Measurements from ENCODE around the gene OXNAD1.
"Not testable (repeated sequence)": the region's sequence is repeated elsewhere in the genome, so short reads cannot be mapped to it uniquely, and the experiment has no call there.

OXNAD1 gene

DNA sequence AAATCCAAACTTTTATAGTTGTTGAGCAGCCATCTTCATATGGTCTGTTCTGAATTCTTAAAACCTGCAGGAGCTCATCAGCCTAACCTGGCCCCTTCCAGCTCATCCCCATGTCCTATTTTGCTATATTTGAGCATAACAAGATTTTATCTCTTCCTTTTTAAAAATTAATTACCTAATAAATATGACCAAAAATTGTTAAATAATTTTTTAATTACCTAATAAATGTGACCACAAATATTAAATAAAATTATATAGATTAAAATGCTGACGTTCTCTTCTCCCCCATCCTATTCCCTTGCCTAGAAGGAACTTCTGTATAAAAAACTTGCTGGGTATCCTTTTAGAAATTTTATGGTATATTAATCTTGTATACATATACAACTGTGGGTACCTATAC lies 43.7 kb downstream of the OXNAD1 start:
- no peak for DNase-seq

DNA sequence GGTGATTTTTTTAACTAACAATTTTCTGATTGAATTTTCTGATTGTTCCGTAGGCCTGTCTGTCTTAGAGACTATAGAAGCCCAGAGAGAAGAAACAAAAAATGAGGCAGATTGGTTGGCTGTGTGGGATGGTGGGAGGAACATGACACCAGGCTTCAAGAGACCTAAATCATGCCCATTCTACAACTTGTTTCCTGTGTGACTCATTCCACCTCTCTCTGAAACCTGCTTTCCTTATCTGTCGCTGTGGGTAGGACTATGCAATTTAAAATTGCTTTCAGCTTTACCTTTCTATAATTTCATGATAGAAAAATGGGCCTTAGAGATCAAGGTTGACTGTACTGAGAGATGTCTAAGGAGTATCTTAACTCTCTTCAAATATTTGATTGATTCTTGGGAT lies 44.5 kb downstream of the OXNAD1 start:
- no peak for DNase-seq

DNA sequence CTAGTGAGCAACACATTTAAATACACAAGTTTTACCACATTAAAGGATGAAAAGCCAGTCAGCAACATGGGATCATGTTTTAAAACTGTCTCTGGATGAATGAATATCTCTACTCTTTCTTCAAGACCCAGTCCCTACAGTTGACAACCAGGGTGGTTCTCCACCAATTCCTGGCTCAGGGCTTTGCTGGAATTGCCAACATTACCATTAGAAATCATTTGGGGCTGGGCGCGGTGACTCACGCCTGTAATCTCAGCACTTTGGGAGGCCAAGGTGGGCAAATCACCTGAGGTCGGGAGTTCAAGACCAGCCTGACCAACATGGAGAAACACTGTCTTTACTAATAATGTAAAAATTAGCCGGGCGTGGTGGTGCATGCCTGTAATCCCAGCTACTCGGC lies 45.5 kb downstream of the OXNAD1 start:
- not testable (repeated sequence) for DNase-seq

DNA sequence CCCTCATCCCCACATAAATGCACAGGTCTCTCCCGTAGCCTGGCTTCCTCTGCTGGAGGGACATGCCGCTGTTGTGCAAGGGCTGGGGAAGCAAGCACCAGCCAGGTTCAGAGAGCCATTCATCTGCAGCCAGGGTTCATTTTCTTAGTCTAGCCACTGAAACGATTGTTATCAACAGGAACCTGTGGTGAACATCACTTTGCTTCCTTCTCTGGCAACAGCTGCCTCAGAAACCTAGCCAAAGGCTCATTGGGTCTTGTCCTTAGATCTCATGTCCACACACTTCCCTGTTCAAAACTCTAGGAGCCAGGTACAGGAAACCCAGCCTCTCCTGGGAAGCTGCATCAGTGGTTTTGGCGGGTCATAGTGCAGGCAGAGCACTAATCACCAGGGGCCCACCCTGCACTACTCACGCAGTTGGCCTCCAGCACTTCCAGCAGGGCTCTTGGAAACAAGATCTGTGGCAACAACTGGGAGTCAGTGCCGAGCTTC lies 47.0 kb downstream of the OXNAD1 start:
- DNase-seq = no peak

- no peak for DNase-seq
Measured at GRCh38 chr3:16313886-16314645, 49.1 kb downstream of the OXNAD1 start.

- DNase-seq = no peak
Measured at GRCh38 chr3:16315623-16316022, 50.6 kb downstream of the OXNAD1 start.

GRCh38 chr3:16316396-16316795 lies 51.4 kb downstream of the OXNAD1 start:
- DNase-seq = no peak

DNA sequence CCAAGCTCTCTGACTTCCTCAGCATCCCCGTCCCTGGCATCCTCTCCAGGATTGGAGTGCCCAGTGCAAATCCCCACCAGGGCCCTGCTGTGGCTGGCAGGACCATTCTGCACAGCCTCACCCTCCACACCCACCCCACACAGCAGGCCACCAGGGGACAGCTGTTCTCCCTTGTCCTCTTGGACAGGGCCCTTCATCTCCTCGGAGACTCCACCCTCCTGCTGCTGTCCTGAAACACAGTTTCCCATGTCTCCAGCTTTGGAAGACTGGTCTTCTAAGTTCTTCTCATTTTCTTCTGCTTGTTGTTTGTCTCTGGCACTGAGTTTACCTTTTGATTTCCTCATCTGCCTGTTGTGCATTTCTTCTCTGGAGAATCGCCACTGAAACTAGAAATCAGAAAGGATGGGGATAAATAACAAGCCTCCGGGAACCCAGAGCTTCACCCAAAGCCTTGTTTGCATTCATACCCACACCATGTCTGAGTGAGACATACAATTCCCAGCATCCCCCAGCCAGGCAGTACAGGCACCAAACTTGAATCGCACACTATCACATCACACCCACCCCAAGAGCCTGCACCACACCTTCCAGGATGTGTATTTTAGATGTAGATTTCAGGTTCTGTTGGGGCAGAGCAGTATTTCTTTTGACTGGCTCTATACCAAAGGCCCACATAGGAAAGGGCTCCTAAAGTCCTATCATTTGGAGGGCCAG lies 52.0 kb downstream of the OXNAD1 start:
- DNase-seq = no peak

GRCh38 chr3:16317561-16317945 lies 52.5 kb downstream of the OXNAD1 start:
- DNase-seq = no peak

GRCh38 chr3:16318176-16318575 lies 53.2 kb downstream of the OXNAD1 start:
- DNase-seq = no peak

GRCh38 chr3:16319307-16319706 lies 54.3 kb downstream of the OXNAD1 start:
- DNase-seq = no peak

- no peak for DNase-seq
Measured at GRCh38 chr3:16319723-16320122, 54.7 kb downstream of the OXNAD1 start.

DNA sequence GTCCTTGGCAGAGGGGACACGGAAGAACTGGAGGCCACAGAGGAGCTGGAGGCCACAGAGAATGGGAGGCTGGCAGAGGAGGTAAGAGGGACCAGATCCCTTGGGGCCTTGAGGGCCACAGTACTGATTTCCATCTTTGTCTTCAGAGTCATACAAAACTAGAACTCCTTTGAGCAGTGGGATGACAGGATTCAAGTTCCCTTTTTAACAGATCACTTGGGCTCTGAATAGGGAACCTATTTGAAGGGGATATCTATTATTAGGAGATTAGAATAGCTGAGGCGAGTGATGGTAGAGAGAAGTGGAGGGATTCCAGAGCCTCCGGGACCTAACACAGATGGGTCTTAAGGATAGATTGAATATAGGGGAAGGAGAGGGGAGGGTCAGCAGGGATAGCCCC lies 55.7 kb downstream of the OXNAD1 start:
- DNase-seq = no peak

GRCh38 chr3:16322189-16322588 lies 57.2 kb downstream of the OXNAD1 start:
- DNase-seq = no peak

- no peak for DNase-seq
Measured at GRCh38 chr3:16323737-16324136, 58.7 kb downstream of the OXNAD1 start.

DNA sequence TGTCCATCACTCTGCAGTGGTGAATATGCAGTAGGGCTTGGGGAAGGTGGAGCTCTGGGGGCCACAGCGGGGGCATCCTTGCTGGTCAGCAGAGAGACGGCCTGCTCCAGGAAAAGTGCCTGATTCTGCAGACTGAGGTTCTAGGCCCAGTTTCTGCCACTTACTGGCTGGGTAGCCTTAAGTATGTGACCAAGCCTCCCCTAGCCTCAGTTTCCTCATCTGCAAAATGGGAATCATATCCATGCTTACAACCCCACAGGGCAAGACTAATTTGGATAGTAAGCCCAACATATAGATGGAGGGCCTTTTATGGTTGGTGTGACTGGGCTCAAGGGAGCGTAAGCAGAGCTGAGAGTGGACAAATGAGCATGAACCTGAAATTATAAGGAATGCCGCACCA lies 60.8 kb downstream of the OXNAD1 start:
- DNase-seq = no peak

DNA sequence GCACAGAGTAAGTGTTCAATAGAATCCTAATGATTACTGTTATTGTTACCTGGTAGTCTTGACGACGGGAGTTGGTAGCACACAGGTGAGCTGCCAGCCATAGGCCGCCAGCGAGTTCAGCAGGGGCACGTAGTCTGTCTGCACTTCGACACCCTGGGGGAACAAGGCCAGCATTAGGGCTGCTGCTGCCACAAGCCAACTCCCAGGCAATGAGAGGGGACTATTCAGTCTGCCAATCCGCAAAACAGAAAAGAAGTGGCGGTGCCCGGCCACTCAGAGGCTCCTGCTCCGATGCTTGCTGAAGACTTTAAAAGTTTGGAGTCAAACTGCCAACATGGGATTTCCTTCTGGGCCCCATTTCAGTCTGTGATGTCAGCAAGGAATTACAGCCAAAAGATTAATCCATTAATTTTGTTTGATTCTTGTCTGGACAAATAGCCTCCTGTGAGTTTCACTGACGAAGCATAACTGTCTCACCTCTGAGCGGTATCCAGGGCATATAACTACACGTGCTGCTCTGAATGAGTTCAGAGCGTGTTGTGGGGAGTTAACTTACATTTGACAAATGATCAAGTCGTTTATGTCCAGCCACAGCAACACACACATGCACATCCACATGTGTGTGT lies 61.8 kb downstream of the OXNAD1 start:
- DNase-seq = no peak

DNA sequence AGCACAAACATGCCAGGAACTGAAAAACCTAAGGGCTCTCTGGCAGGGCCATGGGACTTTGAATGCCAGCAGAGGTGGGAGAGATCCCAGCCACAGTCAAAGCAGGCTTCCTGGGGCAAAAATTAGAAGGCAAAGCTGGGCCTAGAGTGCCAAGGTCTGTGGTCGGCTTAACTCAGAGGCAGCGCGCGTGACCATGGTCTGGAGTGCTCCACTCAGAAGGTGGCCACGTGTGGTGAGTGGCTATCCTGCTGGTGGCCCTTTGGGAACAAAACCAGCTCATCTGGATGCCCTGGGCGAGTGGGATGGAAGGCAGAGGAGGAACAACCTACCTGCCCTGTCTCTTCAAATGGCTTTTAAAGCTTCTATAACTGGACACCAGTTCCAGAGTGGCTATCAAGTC lies 63.1 kb downstream of the OXNAD1 start:
- DNase-seq = no peak

GRCh38 chr3:16329036-16329825 lies 64.2 kb downstream of the OXNAD1 start:
- DNase-seq = no peak

- DNase-seq = no peak
Measured at GRCh38 chr3:16329826-16330129, 64.8 kb downstream of the OXNAD1 start.

DNA sequence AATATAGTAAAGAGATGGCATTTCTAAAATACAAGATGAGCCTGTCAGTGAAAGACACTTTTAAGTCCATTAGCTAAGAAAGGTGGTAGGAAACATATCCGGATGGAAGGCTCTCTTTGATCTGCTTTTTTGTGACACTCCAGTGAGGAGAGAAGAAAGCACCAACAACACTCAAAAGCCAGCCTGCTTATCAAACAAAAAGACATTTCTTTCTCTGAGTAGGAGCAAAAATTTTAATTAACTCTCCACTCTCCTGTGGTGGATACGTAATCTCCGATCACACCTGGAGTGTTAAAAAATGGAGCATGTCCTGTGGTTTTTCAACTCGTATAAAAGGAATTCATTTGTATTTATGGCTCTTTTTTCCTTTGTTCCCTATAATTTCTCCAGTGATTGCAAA lies 65.3 kb downstream of the OXNAD1 start:
- DNase-seq = no peak

GRCh38 chr3:16331319-16331883 lies 66.4 kb downstream of the OXNAD1 start:
- DNase-seq = no peak

DNA sequence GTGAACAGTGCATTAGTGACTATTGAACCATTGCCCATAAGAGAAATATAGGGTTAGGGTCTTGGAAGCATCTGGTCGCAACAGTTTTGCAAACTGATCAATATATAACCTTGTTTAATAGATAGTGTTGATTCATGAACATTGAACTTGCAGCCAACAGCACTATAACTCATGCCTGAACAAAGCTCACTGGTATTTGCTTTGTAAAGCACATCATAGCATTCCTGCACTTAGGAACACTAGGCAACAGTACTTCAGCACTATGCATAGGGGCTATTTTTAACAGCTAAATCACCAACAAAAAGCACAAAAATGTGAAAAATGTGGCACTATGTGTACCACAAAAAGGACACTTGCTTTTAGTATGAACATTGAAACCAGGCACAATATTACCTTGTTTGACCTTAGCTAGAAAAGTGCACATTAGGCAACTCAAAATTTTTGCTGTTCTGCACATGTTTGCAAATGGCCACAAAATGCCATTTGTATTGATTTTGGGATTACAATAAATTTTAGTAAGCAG lies 68.0 kb downstream of the OXNAD1 start:
- DNase-seq = no peak
